PC-3 (cell line): ENCODE results near the gene CLN6. TPM values are rescaled to one million over a fixed set of nuclear protein-coding genes. Genes with fewer than 3 reads are reported as not detected.

Source experiments
- ATAC-seq: fragments of 200-7000 bp; cut with Tn5 transposase; 2 replicates; pipeline ENCODE4 v1.9.1; 2020; ENCODE audit warnings: mild to moderate bottlenecking, moderate library complexity
- BruUV-seq: library from RNA; stranded (reverse); fragments of 400-500 nt; replicated peaks from 2 replicates; lab custom pipeline; 2021; lab: Mats Ljungman, UMichigan
- CTCF ChIA-PET: fragments of 300-600 bp; sonication (Branson Sonifier 250); formaldehyde crosslinking; loops from one replicate; lab custom pipeline; 2022; ENCODE audit warnings: antibody characterized with exemption; lab: Charles Lee
- POLR2A ChIA-PET: fragments of 300-600 bp; sonication (Branson Sonifier 250); formaldehyde crosslinking; loops from one replicate; lab custom pipeline; 2022; ENCODE audit warnings: antibody characterized with exemption; ENCODE audit not compliant: unreplicated experiment; lab: Charles Lee
- DNase-seq: peaks from one replicate; pipeline ENCODE4 v3.0.0-alpha.2; 2015
- H2AFZ ChIP-seq: fragments of 300-600 bp; sonication (generic); 2 replicates; pipeline ENCODE4 v1.6.0; 2016; ENCODE audit warnings: antibody characterized with exemption, low read length
- H3F3A ChIP-seq: fragments of 300-600 bp; sonication (generic); one replicate; pipeline ENCODE4 v1.6.0; 2017; ENCODE audit warnings: antibody characterized with exemption, low read length, control low read depth, mild to moderate bottlenecking; ENCODE audit not compliant: unreplicated experiment
- H3K27ac ChIP-seq: fragments of 300-600 bp; sonication (generic); 2 replicates; pipeline ENCODE4 v1.5.1; 2016; ENCODE audit warnings: mild to moderate bottlenecking, low read length
- H3K27me3 ChIP-seq: fragments of 300-600 bp; sonication (generic); 2 replicates; pipeline ENCODE4 v1.6.1; 2016; ENCODE audit warnings: low read length, mixed read lengths
- H3K36me3 ChIP-seq: fragments of 300-600 bp; sonication (generic); 2 replicates; pipeline ENCODE4 v1.6.1; 2016; ENCODE audit warnings: low read depth, mixed run types, low read length, mixed read lengths
- H3K4me1 ChIP-seq: fragments of 300-600 bp; sonication (generic); 2 replicates; pipeline ENCODE4 v1.5.1; 2016; ENCODE audit warnings: low read length; ENCODE audit not compliant: insufficient read depth
- H3K4me2 ChIP-seq: fragments of 300-600 bp; sonication (generic); 2 replicates; pipeline ENCODE4 v1.6.0; 2016; ENCODE audit warnings: low read length
- H3K4me3 ChIP-seq: fragments of 300-600 bp; sonication (generic); 2 replicates; pipeline ENCODE4 v1.5.1; 2016; ENCODE audit warnings: mild to moderate bottlenecking, low read length, mixed read lengths
- H3K79me2 ChIP-seq: fragments of 300-600 bp; sonication (generic); 2 replicates; pipeline ENCODE4 v1.6.1; 2017; ENCODE audit warnings: low read length, mixed read lengths
- H3K9ac ChIP-seq: fragments of 300-600 bp; sonication (generic); 2 replicates; pipeline ENCODE4 v1.6.0; 2016; ENCODE audit warnings: mild to moderate bottlenecking, low read length
- H3K9me2 ChIP-seq: fragments of 300-600 bp; sonication (generic); replicated peaks from 2 replicates; pipeline ENCODE4 v1.6.1; 2016; ENCODE audit warnings: mixed run types, low read length, mixed read lengths
- H3K9me3 ChIP-seq: fragments of 300-600 bp; sonication (generic); 2 replicates; pipeline ENCODE4 v1.6.1; 2016; ENCODE audit warnings: low read length, mixed read lengths
- H4K20me1 ChIP-seq: fragments of 300-600 bp; sonication (generic); 2 replicates; pipeline ENCODE4 v1.6.1; 2016; ENCODE audit warnings: low read length, mixed read lengths
- EZH2 ChIP-seq: fragments of 300-600 bp; sonication (generic); IDR thresholded peaks from one replicate; pipeline ENCODE4 v1.6.1; 2017; ENCODE audit warnings: antibody characterized with exemption, mild to moderate bottlenecking, low read length; ENCODE audit not compliant: unreplicated experiment
- EZH2phosphoT487 ChIP-seq: fragments of 300-600 bp; sonication (generic); IDR thresholded peaks from 2 replicates; pipeline ENCODE4 v1.6.1; 2018; ENCODE audit warnings: mild to moderate bottlenecking, antibody characterized with exemption, low read length, borderline replicate concordance
- intact Hi-C: fragments of 100-400 bp; cut with micrococcal nuclease; formaldehyde crosslinking; loops from 2 replicates; pipeline ENCODE4 v1.9.0; 2023
- total RNA-seq: library from RNA; depleted of rRNA; stranded (reverse); fragments of >200 nt; gene quantifications from 2 replicates; pipeline ENCODE4 v1.2.3, GENCODE V29; 2014; rRNA removed
- TF ChIP-seq, protein P1 (sequence below): fragments of 300-600 bp; sonication (generic); conservative IDR thresholded peaks from 2 replicates; pipeline ENCODE4 v1.5.1; 2017; ENCODE audit warnings: antibody characterized with exemption, low read depth, mild to moderate bottlenecking, low read length

CLN6 gene
- total RNA-seq, 1 experiment from 2014 or later, result 33.4 TPM

- TF ChIP-seq, protein P1, sequence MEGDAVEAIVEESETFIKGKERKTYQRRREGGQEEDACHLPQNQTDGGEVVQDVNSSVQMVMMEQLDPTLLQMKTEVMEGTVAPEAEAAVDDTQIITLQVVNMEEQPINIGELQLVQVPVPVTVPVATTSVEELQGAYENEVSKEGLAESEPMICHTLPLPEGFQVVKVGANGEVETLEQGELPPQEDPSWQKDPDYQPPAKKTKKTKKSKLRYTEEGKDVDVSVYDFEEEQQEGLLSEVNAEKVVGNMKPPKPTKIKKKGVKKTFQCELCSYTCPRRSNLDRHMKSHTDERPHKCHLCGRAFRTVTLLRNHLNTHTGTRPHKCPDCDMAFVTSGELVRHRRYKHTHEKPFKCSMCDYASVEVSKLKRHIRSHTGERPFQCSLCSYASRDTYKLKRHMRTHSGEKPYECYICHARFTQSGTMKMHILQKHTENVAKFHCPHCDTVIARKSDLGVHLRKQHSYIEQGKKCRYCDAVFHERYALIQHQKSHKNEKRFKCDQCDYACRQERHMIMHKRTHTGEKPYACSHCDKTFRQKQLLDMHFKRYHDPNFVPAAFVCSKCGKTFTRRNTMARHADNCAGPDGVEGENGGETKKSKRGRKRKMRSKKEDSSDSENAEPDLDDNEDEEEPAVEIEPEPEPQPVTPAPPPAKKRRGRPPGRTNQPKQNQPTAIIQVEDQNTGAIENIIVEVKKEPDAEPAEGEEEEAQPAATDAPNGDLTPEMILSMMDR, result no peak
- TF ChIP-seq EZH2phosphoT487, result no peak
- no peak for TF ChIP-seq EZH2
- H3K36me3 ChIP-seq, result peaks cover 7% of the 10 kb centered on the region; the same call in 1 of the 2 replicates
- intact Hi-C loops, result loop anchor here (5.0 to 10.0 kb wide), 4 partner anchors 62 to 315 kb away; partner anchors contain the start of gene RNU6-1
Measured at GRCh38 chr15:68157074-68157473, 72.5 kb downstream of the CLN6 start.

More at GRCh38 chr15:68157074-68157473, 72.5 kb downstream of the CLN6 start:
- H3K9me2 ChIP-seq, result no peaks in the 10 kb centered on the region
- no peaks in the 10 kb centered on the region for H3K79me2 ChIP-seq
- ATAC-seq, result no peak
- H2AFZ ChIP-seq, result no peak overlapping the region
- CTCF ChIA-PET, result no interaction called here
- POLR2A ChIA-PET, result no interaction called here
- H3K9ac ChIP-seq, result no peak overlapping the region
- H3K9me3 ChIP-seq, result no peaks in the 10 kb centered on the region
- H3K4me1 ChIP-seq, result no peaks in the 10 kb centered on the region
- no TSS peak for BruUV-seq
- no peaks in the 10 kb centered on the region for H4K20me1 ChIP-seq
- no peak overlapping the region for H3K4me3 ChIP-seq
- H3F3A ChIP-seq, result no peaks in the 10 kb centered on the region
- no peak for DNase-seq
- no peak overlapping the region for H3K4me2 ChIP-seq
- no peaks in the 10 kb centered on the region for H3K27me3 ChIP-seq
- no peak overlapping the region for H3K27ac ChIP-seq

Other genes starting within 250 kb of the CLN6 start
- gene PIAS1, start 175.4 kb downstream of the CLN6 start, total RNA-seq, result 13.8 and 21.9 TPM in 2 replicates
- gene CALML4, start 24.4 kb downstream of the CLN6 start, total RNA-seq, result 4.5 and 4.8 TPM in 2 replicates
- 19.4 and 22.1 TPM in 2 replicates for gene FEM1B, start 48.0 kb upstream of the CLN6 start, total RNA-seq
- gene ITGA11, start 202.4 kb upstream of the CLN6 start, total RNA-seq, result 0.06 TPM in 1 of 2 replicates, not detected in the other